Measurements from ENCODE around the gene FRY. TPM values are rescaled to one million over a fixed set of nuclear protein-coding genes. Genes with fewer than 3 reads are reported as not detected.
A peak's percentile ranks its signal among the peaks of the same experiment; 100 is the strongest.

FRY gene
- total and polyA plus RNA-seq, 9 of the 15 experiments (the other 6 are each of a cell fraction or from before 2014, with no cell fraction given) = 0.03 to 0.31 (median 0.11) TPM; not detected in 3

DNA sequence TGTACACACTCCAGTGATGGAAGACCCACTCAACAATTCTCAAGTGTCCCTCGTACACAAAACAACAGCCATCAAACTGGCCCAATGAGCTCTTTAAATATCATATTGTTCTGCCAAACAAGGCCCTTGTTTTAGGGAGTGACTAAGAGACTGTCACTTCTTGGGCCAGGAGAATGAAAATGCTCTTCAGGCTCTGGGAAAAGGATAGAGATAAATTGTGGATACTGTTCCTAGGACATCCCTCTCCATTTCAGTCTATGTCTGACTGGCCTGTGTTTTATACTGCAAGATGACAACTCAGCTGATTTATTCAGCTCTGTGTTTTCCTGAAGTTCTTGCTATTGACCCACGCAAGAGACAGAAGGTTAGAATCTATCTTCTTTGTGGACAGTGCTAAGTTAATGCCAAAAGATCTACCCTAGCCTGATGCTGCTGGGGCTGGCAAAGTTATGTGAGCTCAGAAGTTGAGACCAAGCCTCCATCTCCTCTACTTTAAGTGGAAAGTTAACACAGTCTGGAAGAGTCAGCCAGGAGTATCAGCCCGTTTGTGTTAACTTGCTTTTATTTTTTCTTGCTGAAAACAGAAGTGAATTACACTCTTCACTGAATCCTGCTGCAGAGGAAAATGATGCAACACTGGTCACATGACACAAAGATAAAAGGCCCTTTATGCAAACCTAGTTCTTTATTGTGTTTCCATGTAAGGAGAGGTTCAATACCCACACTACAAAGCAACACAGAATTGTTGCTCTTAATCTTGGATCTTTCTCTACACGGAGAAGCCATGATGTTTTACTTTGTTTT is 14.6 kb downstream of the FRY start (continued):
- TF ChIP-seq TRIM24 (IDR thresholded peaks at IDR 0.05) (peak in 1 of 2 experiments; percentile 33; a peak in 1 of 4 replicates), CEBPG (CRISPR knock-in tag; IDR thresholded peaks at IDR 0.05) (peak; percentile 47; the same call in 1 of the 2 replicates), CEBPG (tag; conservative IDR thresholded peaks at IDR 0.05 in 1 of 2, IDR thresholded peaks at IDR 0.05 in 1 of 2) (peak; percentile 86 to 93), ZKSCAN3 (CRISPR knock-in tag; IDR thresholded peaks at IDR 0.05) (no peak), ZKSCAN8 (CRISPR knock-in tag; IDR thresholded peaks at IDR 0.05) (no peak), IFI16 (CRISPR knock-in tag; IDR thresholded peaks at IDR 0.05) (no peak), ZSCAN32 (CRISPR knock-in tag; IDR thresholded peaks at IDR 0.05) (peak; percentile 74; the same call in 1 of the 2 replicates), MAZ (CRISPR knock-in tag; conservative IDR thresholded peaks at IDR 0.05 in 1 of 2, IDR thresholded peaks at IDR 0.05 in 1 of 2) (no peak), BACH1 (tag; IDR thresholded peaks at IDR 0.05) (no peak), ZBTB17 (CRISPR knock-in tag; IDR thresholded peaks at IDR 0.05) (no peak), NR2C1 (IDR thresholded peaks at IDR 0.05) (no peak), NR2C1 (tag; IDR thresholded peaks at IDR 0.05) (no peak), HDAC1 (IDR thresholded peaks at IDR 0.05) (no peak), TOE1 (IDR thresholded peaks at IDR 0.05; ENCODE audit: borderline replicate concordance) (peak; percentile 55; the same call in 1 of the 2 replicates), TOE1 (CRISPR knock-in tag; IDR thresholded peaks at IDR 0.05; ENCODE audit: borderline replicate concordance, low read depth) (no peak), FOXM1 (IDR thresholded peaks at IDR 0.05; ENCODE audit: low read depth) (no peak), FOXM1 (CRISPR knock-in tag; IDR thresholded peaks at IDR 0.05; ENCODE audit: low read depth) (no peak), JUND (IDR thresholded peaks at IDR 0.05; ENCODE audit: borderline replicate concordance, low read depth, low read length) (peak; percentile 28; the same call in 1 of the 2 replicates), JUND (tag; IDR thresholded peaks at IDR 0.05; ENCODE audit: borderline replicate concordance, low read depth, low read length) (no peak), ELF4 (CRISPR knock-in tag; IDR thresholded peaks at IDR 0.05) (no peak), KAT2B (IDR thresholded peaks at IDR 0.05; ENCODE audit: low read depth, low read length) (no peak), ZNF583 (CRISPR knock-in tag; IDR thresholded peaks at IDR 0.05) (no peak), HCFC1 (IDR thresholded peaks at IDR 0.05; ENCODE audit: low read depth, low read length) (no peak), RCOR1 (IDR thresholded peaks at IDR 0.05; ENCODE audit: borderline replicate concordance in 1 of 2, low read depth in 2 of 2, low read length in 2 of 2) (no peak), ZNF584 (CRISPR knock-in tag; IDR thresholded peaks at IDR 0.05; ENCODE audit: low read depth) (no peak)
- TF ChIP-seq, protein P1, sequence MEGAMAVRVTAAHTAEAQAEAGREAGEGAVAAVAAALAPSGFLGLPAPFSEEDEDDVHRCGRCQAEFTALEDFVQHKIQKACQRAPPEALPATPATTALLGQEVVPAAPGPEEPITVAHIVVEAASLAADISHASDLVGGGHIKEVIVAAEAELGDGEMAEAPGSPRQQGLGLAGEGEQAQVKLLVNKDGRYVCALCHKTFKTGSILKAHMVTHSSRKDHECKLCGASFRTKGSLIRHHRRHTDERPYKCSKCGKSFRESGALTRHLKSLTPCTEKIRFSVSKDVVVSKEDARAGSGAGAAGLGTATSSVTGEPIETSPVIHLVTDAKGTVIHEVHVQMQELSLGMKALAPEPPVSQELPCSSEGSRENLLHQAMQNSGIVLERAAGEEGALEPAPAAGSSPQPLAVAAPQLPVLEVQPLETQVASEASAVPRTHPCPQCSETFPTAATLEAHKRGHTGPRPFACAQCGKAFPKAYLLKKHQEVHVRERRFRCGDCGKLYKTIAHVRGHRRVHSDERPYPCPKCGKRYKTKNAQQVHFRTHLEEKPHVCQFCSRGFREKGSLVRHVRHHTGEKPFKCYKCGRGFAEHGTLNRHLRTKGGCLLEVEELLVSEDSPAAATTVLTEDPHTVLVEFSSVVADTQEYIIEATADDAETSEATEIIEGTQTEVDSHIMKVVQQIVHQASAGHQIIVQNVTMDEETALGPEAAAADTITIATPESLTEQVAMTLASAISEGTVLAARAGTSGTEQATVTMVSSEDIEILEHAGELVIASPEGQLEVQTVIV (CRISPR knock-in tag; IDR thresholded peaks at IDR 0.05; ENCODE audit: borderline replicate concordance) = no peak
- TF ChIP-seq, protein P2, sequence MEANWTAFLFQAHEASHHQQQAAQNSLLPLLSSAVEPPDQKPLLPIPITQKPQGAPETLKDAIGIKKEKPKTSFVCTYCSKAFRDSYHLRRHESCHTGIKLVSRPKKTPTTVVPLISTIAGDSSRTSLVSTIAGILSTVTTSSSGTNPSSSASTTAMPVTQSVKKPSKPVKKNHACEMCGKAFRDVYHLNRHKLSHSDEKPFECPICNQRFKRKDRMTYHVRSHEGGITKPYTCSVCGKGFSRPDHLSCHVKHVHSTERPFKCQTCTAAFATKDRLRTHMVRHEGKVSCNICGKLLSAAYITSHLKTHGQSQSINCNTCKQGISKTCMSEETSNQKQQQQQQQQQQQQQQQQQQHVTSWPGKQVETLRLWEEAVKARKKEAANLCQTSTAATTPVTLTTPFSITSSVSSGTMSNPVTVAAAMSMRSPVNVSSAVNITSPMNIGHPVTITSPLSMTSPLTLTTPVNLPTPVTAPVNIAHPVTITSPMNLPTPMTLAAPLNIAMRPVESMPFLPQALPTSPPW (CRISPR knock-in tag; IDR thresholded peaks at IDR 0.05) = no peak

Data from K562 (cell line).